CD14-positive monocyte (primary cell): Measurements from ENCODE around the gene PHF5A. TPM values are rescaled to one million over a fixed set of nuclear protein-coding genes. Genes with fewer than 3 reads are reported as not detected.

Source experiments
- DNase-seq, 3 donors: peaks; one replicate each; pipeline ENCODE4 v3.0.0-alpha.2; 2011 to 2022
- H2AFZ ChIP-seq: 2 replicates; pipeline ENCODE4 v1.6.0; 2012; ENCODE audit warnings: mild to moderate bottlenecking, low read depth, low read length, inconsistent platforms; ENCODE audit not compliant: insufficient read depth, poor library complexity, severe bottlenecking
- H3K27ac ChIP-seq, 2 donors: 1 replicate in 1 of 2; 2 replicates in 1 of 2; pipeline ENCODE4 v1.5.1; 2012 to 2013; ENCODE audit warnings: low read length in 2 of 2, control low read depth in 1 of 2, inconsistent platforms in 1 of 2, low read depth in 1 of 2, mild to moderate bottlenecking in 1 of 2
- H3K27me3 ChIP-seq, 2 donors: one replicate each; pipeline versions ENCODE4 v1.6.0 to v1.6.1; 2011 to 2013; ENCODE audit warnings: low read length in 2 of 2; ENCODE audit not compliant: control insufficient read depth in 2 of 2, insufficient read depth in 2 of 2
- H3K36me3 ChIP-seq, 2 donors: replicated peaks in 1 of 2; 1 replicate in 1 of 2; 2 replicates in 1 of 2; pipeline versions ENCODE4 v1.5.1 to v1.6.1; 2012 to 2013; ENCODE audit warnings: low read length in 2 of 2, control low read depth in 1 of 2, inconsistent platforms in 1 of 2, mild to moderate bottlenecking in 1 of 2; ENCODE audit not compliant: insufficient read depth in 2 of 2, control insufficient read depth in 1 of 2
- H3K4me1 ChIP-seq, 2 donors: 1 replicate in 1 of 2; 2 replicates in 1 of 2; pipeline versions ENCODE4 v1.5.1 to v1.6.1; 2012 to 2013; ENCODE audit warnings: low read length in 2 of 2, control low read depth in 1 of 2, inconsistent platforms in 1 of 2, mild to moderate bottlenecking in 1 of 2, moderate library complexity in 1 of 2; ENCODE audit not compliant: insufficient read depth in 2 of 2, control insufficient read depth in 1 of 2
- H3K4me2 ChIP-seq: replicated peaks from 2 replicates; pipeline ENCODE3; 2012; ENCODE audit warnings: low read length, moderate library complexity, mild to moderate bottlenecking; ENCODE audit not compliant: poor library complexity, severe bottlenecking; ENCODE audit errors: extremely low read depth
- H3K4me3 ChIP-seq, 3 experiments: fragments of 200-600 bp in 1 of 3; sonication (generic) in 1 of 3; replicated peaks in 1 of 3; 1 replicate in 2 of 3; 2 replicates in 1 of 3; pipeline ENCODE4 v1.5.1; 2011 to 2013; ENCODE audit warnings: low read length in 3 of 3, mild to moderate bottlenecking in 3 of 3, control low read depth in 2 of 3, low read depth in 2 of 3, inconsistent platforms in 1 of 3, moderate library complexity in 1 of 3
- H3K79me2 ChIP-seq: 2 replicates; pipeline ENCODE4 v1.6.0; 2012; ENCODE audit warnings: mild to moderate bottlenecking, control low read depth, inconsistent platforms, low read length, moderate library complexity; ENCODE audit not compliant: insufficient read depth
- H3K9ac ChIP-seq: 2 replicates; pipeline ENCODE4 v1.6.0; 2017; ENCODE audit warnings: low read length, mild to moderate bottlenecking; ENCODE audit not compliant: insufficient read depth, poor library complexity, severe bottlenecking
- H3K9me3 ChIP-seq, 2 donors: replicated peaks in 1 of 2; 1 replicate in 1 of 2; 2 replicates in 1 of 2; pipeline versions ENCODE4 v1.5.1 to v1.6.1; 2012 to 2013; ENCODE audit warnings: low read length in 2 of 2, control low read depth in 1 of 2; ENCODE audit not compliant: control insufficient read depth in 1 of 2, insufficient read depth in 1 of 2
- H4K20me1 ChIP-seq: 2 replicates; pipeline ENCODE4 v1.6.0; 2012; ENCODE audit warnings: mild to moderate bottlenecking, low read length, control low read depth, moderate library complexity; ENCODE audit not compliant: insufficient read depth
- H3K27ac Mint-ChIP-seq, 7 donors: one replicate each; pipeline ENCODE4 v1.8.0; 2020; ENCODE audit warnings: mild to moderate bottlenecking in 7 of 7, mixed read lengths in 7 of 7, moderate library complexity in 6 of 7, inconsistent platforms in 2 of 7
- H3K27me3 Mint-ChIP-seq, 3 donors: one replicate each; pipeline ENCODE4 v1.8.0; 2021 to 2022; ENCODE audit warnings: low read depth in 3 of 3, mild to moderate bottlenecking in 3 of 3, mixed read lengths in 3 of 3, moderate library complexity in 3 of 3, inconsistent platforms in 1 of 3
- H3K36me3 Mint-ChIP-seq, 2 donors: one replicate each; pipeline ENCODE4 v1.8.0; 2020; ENCODE audit warnings: mixed read lengths in 2 of 2, inconsistent platforms in 1 of 2, mild to moderate bottlenecking in 1 of 2
- H3K4me1 Mint-ChIP-seq: one replicate; pipeline ENCODE4 v1.8.0; 2020; ENCODE audit warnings: mild to moderate bottlenecking, mixed read lengths
- H3K4me3 Mint-ChIP-seq, 2 donors: one replicate each; pipeline ENCODE4 v1.8.0; 2020; ENCODE audit warnings: mild to moderate bottlenecking in 2 of 2, mixed read lengths in 2 of 2, moderate library complexity in 1 of 2
- H3K9me3 Mint-ChIP-seq, 7 donors: one replicate each; pipeline ENCODE4 v1.8.0; 2020 to 2022; ENCODE audit warnings: mixed read lengths in 7 of 7, mild to moderate bottlenecking in 6 of 7, moderate library complexity in 6 of 7, inconsistent platforms in 2 of 7
- WGBS: methylation state at CpG from one replicate; pipeline ENCODE4 v1.1.5; 2013; ENCODE audit warnings: missing lambda C conversion rate; ENCODE audit not compliant: insufficient coverage; 5-methylcytosine and 5-hydroxymethylcytosine counted together
- intact Hi-C, 2 donors: fragments of 100-400 bp; cut with micrococcal nuclease; formaldehyde crosslinking; loops; one replicate each; pipeline versions ENCODE4 v1.15.0 to v1.15.1; 2023
- polyA plus RNA-seq, 3 donors: library from polyadenylated mRNA; depleted of rRNA in 1 of 3; unstranded in 2 of 3; stranded (reverse) in 1 of 3; fragments of 300-500 nt in 2 of 3; fragments of >200 nt in 1 of 3; fragmentation: Illumina TruSeq in 2 of 3; gene quantifications; 1 replicate in 2 of 3; 2 replicates in 1 of 3; pipeline ENCODE4 v1.2.3, GENCODE V29; 2012 to 2021
- TF ChIP-seq, protein P1 (sequence below): fragments of 200-600 bp; IDR thresholded peaks from one replicate; pipeline ENCODE4 v1.8.0; 2022; ENCODE audit warnings: antibody characterized with exemption, mild to moderate bottlenecking

Gene PHF5A
- polyA plus RNA-seq, 3 donors = 22.0 to 31.3 (median 26.3) TPM

DNA sequence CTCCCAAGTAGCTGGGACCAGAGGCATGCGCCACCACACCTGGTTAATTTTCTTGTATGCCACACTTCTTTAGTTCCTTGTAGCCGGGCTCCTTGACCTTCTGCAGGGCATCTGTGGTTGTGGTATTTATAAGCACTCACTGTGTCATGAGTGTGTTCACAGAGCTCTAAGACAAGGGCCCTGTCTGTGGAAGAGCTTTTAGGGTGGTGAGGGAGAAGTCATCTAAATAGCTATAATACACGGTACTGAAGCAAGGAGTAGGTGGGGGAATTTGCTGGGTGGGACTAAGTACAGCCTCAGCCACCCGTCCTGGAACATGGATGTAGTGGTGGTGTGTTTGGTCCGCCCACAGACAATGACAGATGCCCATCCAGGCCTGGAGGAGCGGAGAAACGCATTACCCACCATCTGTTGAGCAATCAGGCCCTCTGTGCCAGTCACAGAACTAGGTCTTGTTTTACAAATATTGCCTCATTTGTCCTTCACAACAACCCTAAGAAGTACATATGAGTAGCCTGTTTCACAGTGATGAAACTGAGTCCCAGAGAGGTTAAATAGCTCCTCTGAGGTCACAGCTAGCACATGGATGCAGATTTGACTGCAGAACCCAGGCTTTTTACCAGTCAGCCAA is 10.5 kb upstream of the PHF5A start:
- peak in 2 of 3 donors; percentile 14 to 15 for DNase-seq
- H3K4me3 ChIP-seq = no peak overlapping the region

DNA sequence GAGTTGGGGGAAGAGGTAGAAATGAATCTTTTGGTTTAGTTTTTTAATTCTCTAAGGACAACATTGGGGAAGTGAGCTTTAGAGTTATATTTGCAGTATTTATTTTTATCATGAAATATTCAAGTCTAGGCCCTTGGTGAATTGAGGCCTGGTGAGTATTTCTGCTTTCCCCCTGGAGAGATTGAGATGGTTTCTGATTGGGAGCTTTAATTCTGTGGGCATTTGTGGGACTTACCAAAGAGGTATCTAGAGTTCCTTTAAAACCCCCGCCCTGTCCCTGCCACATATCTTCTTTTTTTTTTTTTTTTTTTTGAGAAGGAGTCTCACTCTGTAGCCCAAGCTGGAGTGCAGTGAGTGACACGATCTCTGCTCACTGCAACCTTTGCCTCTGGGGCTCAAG is 10.0 kb upstream of the PHF5A start:
- H3K9me3 Mint-ChIP-seq = no peaks in the 10 kb centered on the region
- no peaks in the 10 kb centered on the region for H3K27me3 Mint-ChIP-seq
- Histone ChIP-seq H3K4me1 (peaks cover 4 to 10% of the 10 kb centered on the region in 2 donors), H3K9me3 (no peaks in the 10 kb centered on the region), H4K20me1 (peaks cover 88% of the 10 kb centered on the region), H3K27ac (peak overlapping the region in 1 of 2 donors; percentile 24), H3K36me3 (peaks cover 6 to 42% of the 10 kb centered on the region in 2 donors), H3K79me2 (peaks cover 96% of the 10 kb centered on the region), H3K27me3 (no peaks in the 10 kb centered on the region), H3K9ac (no peak overlapping the region), H2AFZ (no peak overlapping the region), H3K4me3 (no peak overlapping the region), H3K4me2 (no peak overlapping the region)
- no peak overlapping the region for H3K4me3 Mint-ChIP-seq
- H3K27ac Mint-ChIP-seq = peak overlapping the region in 2 of 7 donors; percentile 8 to 89
- peaks cover 31% of the 10 kb centered on the region for H3K4me1 Mint-ChIP-seq
- peaks cover 13 to 38% of the 10 kb centered on the region in 2 donors for H3K36me3 Mint-ChIP-seq
- intact Hi-C loops = loop anchor here in 1 of 2 donors (10.0 kb wide), 1 partner anchor 146 kb away; the partner anchor contains the start of genes DESI1 and XRCC6
- TF ChIP-seq, protein P1, sequence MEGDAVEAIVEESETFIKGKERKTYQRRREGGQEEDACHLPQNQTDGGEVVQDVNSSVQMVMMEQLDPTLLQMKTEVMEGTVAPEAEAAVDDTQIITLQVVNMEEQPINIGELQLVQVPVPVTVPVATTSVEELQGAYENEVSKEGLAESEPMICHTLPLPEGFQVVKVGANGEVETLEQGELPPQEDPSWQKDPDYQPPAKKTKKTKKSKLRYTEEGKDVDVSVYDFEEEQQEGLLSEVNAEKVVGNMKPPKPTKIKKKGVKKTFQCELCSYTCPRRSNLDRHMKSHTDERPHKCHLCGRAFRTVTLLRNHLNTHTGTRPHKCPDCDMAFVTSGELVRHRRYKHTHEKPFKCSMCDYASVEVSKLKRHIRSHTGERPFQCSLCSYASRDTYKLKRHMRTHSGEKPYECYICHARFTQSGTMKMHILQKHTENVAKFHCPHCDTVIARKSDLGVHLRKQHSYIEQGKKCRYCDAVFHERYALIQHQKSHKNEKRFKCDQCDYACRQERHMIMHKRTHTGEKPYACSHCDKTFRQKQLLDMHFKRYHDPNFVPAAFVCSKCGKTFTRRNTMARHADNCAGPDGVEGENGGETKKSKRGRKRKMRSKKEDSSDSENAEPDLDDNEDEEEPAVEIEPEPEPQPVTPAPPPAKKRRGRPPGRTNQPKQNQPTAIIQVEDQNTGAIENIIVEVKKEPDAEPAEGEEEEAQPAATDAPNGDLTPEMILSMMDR = no peak
- no peak for DNase-seq
- WGBS = 100% methylated on average over 1 of the region's 2 CpGs

More for the DNA sequence above, 10.5 kb upstream of the PHF5A start:
- Mint-ChIP-seq H3K4me3 (no peak overlapping the region), H3K36me3 (peaks cover 12 to 33% of the 10 kb centered on the region in 2 donors), H3K27ac (peak overlapping the region in 2 of 7 donors; percentile 61 to 89), H3K4me1 (peaks cover 28% of the 10 kb centered on the region), H3K9me3 (no peaks in the 10 kb centered on the region), H3K27me3 (no peaks in the 10 kb centered on the region)
- H4K20me1 ChIP-seq = peaks cover 88% of the 10 kb centered on the region
- no peak overlapping the region for H2AFZ ChIP-seq
- peaks cover 6 to 38% of the 10 kb centered on the region in 2 donors for H3K36me3 ChIP-seq
- no peaks in the 10 kb centered on the region for H3K9me3 ChIP-seq
- H3K4me1 ChIP-seq = peaks cover 4 to 10% of the 10 kb centered on the region in 2 donors
- 74% methylated on average over 3 of the region's 7 CpGs for WGBS
- no peaks in the 10 kb centered on the region for H3K27me3 ChIP-seq
- H3K4me2 ChIP-seq = no peak overlapping the region
- intact Hi-C loops = loop anchor here in 1 of 2 donors (10.0 kb wide), 1 partner anchor 146 kb away; the partner anchor contains the start of genes DESI1 and XRCC6
- peaks cover 96% of the 10 kb centered on the region for H3K79me2 ChIP-seq
- H3K27ac ChIP-seq = peak overlapping the region in 1 of 2 donors; percentile 24
- H3K9ac ChIP-seq = no peak overlapping the region
- TF ChIP-seq, protein P1 = no peak
